Measurements from ENCODE around the gene LRMDA.

- no peak for TF ChIP-seq CTCF (conservative IDR thresholded peaks at IDR 0.05; ENCODE audit: low read length)
- no peak for TF ChIP-seq EZH2phosphoT487 (IDR thresholded peaks at IDR 0.05; ENCODE audit: borderline replicate concordance, low read depth, low read length)
Observed at GRCh38 chr10:75505293-75505692, 73.9 kb downstream of the LRMDA start.

Measured in OCI-LY7 (cell line).